Measurements from ENCODE around the gene ZFYVE21.

- TF ChIP-seq CTCF (IDR thresholded peaks at IDR 0.05) (no peak), POLR2AphosphoS5 (IDR thresholded peaks at IDR 0.05) (no peak), POLR2A (IDR thresholded peaks at IDR 0.05; ENCODE audit: low read depth) (no peak)
Observed at GRCh38 chr14:103738701-103739451, 23.3 kb downstream of the ZFYVE21 start.
